Measurements from ENCODE around the gene SNAPIN. TPM values are rescaled to one million over a fixed set of nuclear protein-coding genes. Genes with fewer than 3 reads are reported as not detected.

The SNAPIN gene
- total and polyA plus RNA-seq, 9 of the 15 experiments (the other 6 are each of a cell fraction or from before 2014, with no cell fraction given) = 11.2 to 43.9 (median 32.3) TPM

GRCh38 chr1:153627715-153628626 is 30.5 kb upstream of the SNAPIN start, which contains the start of gene S100A1 (continued):
- TF ChIP-seq, protein P1, sequence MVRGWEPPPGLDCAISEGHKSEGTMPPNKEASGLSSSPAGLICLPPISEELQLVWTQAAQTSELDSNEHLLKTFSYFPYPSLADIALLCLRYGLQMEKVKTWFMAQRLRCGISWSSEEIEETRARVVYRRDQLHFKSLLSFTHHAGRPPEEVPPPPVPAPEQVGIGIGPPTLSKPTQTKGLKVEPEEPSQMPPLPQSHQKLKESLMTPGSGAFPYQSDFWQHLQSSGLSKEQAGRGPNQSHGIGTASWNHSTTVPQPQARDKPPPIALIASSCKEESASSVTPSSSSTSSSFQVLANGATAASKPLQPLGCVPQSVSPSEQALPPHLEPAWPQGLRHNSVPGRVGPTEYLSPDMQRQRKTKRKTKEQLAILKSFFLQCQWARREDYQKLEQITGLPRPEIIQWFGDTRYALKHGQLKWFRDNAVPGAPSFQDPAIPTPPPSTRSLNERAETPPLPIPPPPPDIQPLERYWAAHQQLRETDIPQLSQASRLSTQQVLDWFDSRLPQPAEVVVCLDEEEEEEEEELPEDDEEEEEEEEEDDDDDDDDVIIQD (CRISPR knock-in tag; IDR thresholded peaks at IDR 0.05) = no peak
- TF ChIP-seq ZNF133 (CRISPR knock-in tag; IDR thresholded peaks at IDR 0.05) (no peak), TARDBP (IDR thresholded peaks at IDR 0.05) (no peak), RFX1 (IDR thresholded peaks at IDR 0.05) (no peak), POLR2A (conservative IDR thresholded peaks at IDR 0.05) (0 out of 2 replicates have a peak, but pooled peaks have one; percentile 26), ZNF507 (tag; conservative IDR thresholded peaks at IDR 0.05) (no peak), ZNF184 (CRISPR knock-in tag; IDR thresholded peaks at IDR 0.05) (no peak), U2AF1 (optimal IDR thresholded peaks at IDR 0.05; ENCODE audit: low read depth, low read length) (no peak), YBX1 (IDR thresholded peaks at IDR 0.05) (no peak), CTBP1 (IDR thresholded peaks at IDR 0.05; ENCODE audit: borderline replicate concordance) (no peak), NR2F6 (CRISPR knock-in tag; IDR thresholded peaks at IDR 0.05) (no peak), ZNF121 (CRISPR knock-in tag; conservative IDR thresholded peaks at IDR 0.05) (no peak), MAX (CRISPR knock-in tag; IDR thresholded peaks at IDR 0.05) (no peak; the same call in 1 of the 2 replicates), MEIS2 (IDR thresholded peaks at IDR 0.05; ENCODE audit: partially characterized antibody) (no peak), ZBTB43 (CRISPR knock-in tag; IDR thresholded peaks at IDR 0.05) (no peak), ZNF217 (CRISPR knock-in tag; IDR thresholded peaks at IDR 0.05) (no peak), KAT7 (CRISPR knock-in tag; IDR thresholded peaks at IDR 0.05; ENCODE audit: borderline replicate concordance) (no peak), ZNF444 (CRISPR knock-in tag; IDR thresholded peaks at IDR 0.05) (no peak), EHMT2 (IDR thresholded peaks at IDR 0.05) (no peak), SP2 (IDR thresholded peaks at IDR 0.05; ENCODE audit: extremely low read depth, low read depth, low read length, poor library complexity, severe bottlenecking) (no peak), NFYB (IDR thresholded peaks at IDR 0.05; ENCODE audit: extremely low read depth, insufficient read length) (no peak), C11orf30 (IDR thresholded peaks at IDR 0.05; ENCODE audit: low read depth) (no peak), SREBF2 (CRISPR knock-in tag; IDR thresholded peaks at IDR 0.05) (no peak)
- TF ChIP-seq, protein P2, sequence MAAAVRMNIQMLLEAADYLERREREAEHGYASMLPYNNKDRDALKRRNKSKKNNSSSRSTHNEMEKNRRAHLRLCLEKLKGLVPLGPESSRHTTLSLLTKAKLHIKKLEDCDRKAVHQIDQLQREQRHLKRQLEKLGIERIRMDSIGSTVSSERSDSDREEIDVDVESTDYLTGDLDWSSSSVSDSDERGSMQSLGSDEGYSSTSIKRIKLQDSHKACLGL (CRISPR knock-in tag; IDR thresholded peaks at IDR 0.05; ENCODE audit: borderline replicate concordance, poor library complexity, severe bottlenecking) = no peak
- TF ChIP-seq, protein P3, sequence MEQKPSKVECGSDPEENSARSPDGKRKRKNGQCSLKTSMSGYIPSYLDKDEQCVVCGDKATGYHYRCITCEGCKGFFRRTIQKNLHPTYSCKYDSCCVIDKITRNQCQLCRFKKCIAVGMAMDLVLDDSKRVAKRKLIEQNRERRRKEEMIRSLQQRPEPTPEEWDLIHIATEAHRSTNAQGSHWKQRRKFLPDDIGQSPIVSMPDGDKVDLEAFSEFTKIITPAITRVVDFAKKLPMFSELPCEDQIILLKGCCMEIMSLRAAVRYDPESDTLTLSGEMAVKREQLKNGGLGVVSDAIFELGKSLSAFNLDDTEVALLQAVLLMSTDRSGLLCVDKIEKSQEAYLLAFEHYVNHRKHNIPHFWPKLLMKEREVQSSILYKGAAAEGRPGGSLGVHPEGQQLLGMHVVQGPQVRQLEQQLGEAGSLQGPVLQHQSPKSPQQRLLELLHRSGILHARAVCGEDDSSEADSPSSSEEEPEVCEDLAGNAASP (IDR thresholded peaks at IDR 0.05) = no peak

All from K562 (cell line).